NCI-H1694 treated with DMSO at 0.1 percent for 48 hours (cell line): Measurements from ENCODE around the gene RNF212.

Source experiments
- DNase-seq: peaks from one replicate; lab custom pipeline; 2025; lab: John Stamatoyannopoulos, UW

Gene RNF212

GRCh38 chr4:1090465-1091440 is 22.6 kb downstream of the RNF212 start:
- DNase-seq: no peak

GRCh38 chr4:1090036-1090435 is 23.3 kb downstream of the RNF212 start:
- no peak for DNase-seq

DNA sequence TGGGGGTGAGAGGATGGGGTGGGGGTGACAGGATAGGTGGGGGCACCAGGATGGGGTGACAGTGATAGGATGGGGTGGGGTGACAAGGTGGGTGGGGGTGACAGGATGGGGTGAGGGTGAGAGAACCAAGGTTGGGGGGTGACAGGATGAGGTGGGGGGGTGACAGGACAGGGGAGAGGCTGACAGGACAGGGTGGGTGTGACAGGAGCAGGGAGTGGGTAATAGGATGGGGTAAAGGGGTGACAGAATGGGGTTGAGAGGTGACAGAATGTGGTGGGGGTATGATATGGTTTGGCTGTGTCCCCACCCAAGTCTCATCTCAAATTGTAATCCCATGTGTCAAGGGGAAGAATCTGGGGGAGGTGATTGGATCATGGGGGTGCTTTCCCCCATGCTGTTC is 26.0 kb downstream of the RNF212 start:
- no peak for DNase-seq

GRCh38 chr4:1086011-1086410 is 27.4 kb downstream of the RNF212 start:
- DNase-seq: no peak

DNA sequence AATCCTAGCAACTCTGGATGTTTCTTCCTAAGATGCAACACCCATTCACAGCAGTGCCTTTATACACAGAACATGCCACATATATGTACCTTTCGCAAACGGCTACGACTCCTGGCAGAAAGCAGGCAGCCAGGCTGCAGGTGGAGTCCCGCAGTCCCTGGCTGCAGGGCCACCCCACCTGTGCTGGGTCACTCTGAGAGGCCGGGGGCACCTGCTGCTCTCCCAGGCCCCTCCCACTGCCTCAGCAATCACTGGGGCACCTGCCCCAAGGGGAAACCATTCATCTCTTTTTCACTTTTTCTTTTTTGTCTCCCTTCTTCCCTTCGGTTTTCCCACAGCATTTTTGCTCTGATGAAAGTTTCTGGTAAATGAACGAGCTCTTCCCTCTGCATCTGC is 28.0 kb downstream of the RNF212 start:
- DNase-seq: no peak

GRCh38 chr4:1084796-1085403 is 28.5 kb downstream of the RNF212 start:
- no peak for DNase-seq

GRCh38 chr4:1084394-1084793 is 29.0 kb downstream of the RNF212 start:
- no peak for DNase-seq

GRCh38 chr4:1082215-1083182 is 30.9 kb downstream of the RNF212 start:
- no peak for DNase-seq

GRCh38 chr4:1081689-1082040 is 31.7 kb downstream of the RNF212 start:
- DNase-seq: no peak

- no peak for DNase-seq
Measured at GRCh38 chr4:1080961-1081688, 32.2 kb downstream of the RNF212 start.

GRCh38 chr4:1080432-1080831 is 32.9 kb downstream of the RNF212 start:
- no peak for DNase-seq

- DNase-seq: no peak
Measured at GRCh38 chr4:1079711-1080265, 33.6 kb downstream of the RNF212 start.

- DNase-seq: no peak
Measured at GRCh38 chr4:1078490-1078889, 34.9 kb downstream of the RNF212 start.

GRCh38 chr4:1077711-1078477 is 35.5 kb downstream of the RNF212 start:
- no peak for DNase-seq

DNA sequence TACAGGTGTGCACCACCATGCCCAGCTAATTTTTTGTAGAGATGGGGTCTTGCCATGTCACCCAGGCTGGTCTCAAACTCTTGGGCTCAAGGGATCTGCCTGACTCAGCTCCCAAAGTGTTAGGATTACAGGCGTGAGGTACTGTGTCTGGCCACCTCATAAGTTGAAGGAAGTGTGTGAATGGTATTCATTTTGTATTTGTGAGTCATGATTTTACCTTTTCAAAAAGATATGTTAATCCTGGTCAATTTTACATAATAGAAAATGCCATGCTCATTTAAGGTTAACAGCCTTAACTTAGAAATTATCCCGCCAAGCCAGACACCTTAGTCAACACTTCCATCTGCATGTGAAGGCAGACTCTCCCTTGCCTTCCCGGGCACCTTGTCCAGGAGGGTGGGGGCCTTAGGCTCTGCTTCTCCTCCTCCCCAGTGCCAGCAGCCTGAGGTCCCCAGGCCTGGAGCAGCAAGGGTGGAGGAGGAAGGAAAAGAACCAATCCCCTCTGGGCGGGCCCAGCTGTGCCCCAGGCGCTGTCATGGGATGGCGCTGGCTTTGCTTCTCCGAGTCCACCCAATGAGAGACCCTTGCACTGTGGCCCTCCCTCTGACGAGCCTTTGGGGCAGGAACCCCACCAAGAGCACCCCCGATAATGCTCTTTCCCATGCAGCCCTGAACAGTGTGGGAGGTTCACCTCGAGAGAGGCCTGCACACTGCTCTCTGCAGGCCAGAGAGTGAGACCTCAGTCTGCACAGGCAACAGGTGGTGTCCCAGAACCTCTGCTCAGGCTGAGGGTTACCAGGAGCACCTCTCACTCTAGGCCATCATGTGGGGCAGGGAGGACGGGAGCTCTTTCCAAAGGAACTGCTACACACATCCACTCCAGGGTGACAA is 37.3 kb downstream of the RNF212 start:
- DNase-seq: no peak

GRCh38 chr4:1075225-1075624 is 38.1 kb downstream of the RNF212 start:
- no peak for DNase-seq

GRCh38 chr4:1074077-1074476 is 39.3 kb downstream of the RNF212 start:
- no peak for DNase-seq

DNA sequence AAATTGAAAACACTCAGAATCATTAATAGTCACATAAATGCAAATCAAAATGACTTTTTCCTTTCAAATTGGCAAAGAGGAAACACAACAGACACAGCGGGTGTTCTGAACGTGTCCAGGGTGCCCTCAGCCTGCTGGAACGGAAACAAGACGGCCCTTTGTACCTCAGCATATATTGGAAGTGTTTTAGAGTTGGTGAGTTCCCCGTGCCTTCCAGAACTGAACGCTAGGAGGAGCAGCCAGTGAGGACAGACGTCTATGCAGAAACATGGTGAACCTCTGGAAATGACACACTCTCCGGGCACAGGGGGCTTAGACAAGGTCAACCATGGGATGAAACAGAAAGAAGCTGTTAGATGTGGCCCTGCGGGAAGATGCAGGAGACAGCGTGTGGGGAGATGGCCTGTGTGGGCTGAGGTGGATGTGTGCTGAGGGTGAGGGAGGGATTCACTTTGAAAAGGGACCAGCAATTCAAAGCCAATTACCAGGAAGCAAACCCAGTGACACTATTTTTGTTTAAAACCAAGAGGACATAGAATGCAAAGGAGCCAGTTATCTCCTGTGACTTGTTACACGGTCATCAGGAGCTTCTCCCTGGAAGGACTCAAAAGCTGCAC is 40.4 kb downstream of the RNF212 start:
- DNase-seq: peak; percentile 7

GRCh38 chr4:1069394-1069793 is 44.0 kb downstream of the RNF212 start:
- no peak for DNase-seq
